ENCODE data around the gene PTPN3. TPM values are rescaled to one million over a fixed set of nuclear protein-coding genes. Genes with fewer than 3 reads are reported as not detected.

Gene PTPN3
- total RNA-seq, 1 experiment from 2014 or later = 10.4 TPM

DNA sequence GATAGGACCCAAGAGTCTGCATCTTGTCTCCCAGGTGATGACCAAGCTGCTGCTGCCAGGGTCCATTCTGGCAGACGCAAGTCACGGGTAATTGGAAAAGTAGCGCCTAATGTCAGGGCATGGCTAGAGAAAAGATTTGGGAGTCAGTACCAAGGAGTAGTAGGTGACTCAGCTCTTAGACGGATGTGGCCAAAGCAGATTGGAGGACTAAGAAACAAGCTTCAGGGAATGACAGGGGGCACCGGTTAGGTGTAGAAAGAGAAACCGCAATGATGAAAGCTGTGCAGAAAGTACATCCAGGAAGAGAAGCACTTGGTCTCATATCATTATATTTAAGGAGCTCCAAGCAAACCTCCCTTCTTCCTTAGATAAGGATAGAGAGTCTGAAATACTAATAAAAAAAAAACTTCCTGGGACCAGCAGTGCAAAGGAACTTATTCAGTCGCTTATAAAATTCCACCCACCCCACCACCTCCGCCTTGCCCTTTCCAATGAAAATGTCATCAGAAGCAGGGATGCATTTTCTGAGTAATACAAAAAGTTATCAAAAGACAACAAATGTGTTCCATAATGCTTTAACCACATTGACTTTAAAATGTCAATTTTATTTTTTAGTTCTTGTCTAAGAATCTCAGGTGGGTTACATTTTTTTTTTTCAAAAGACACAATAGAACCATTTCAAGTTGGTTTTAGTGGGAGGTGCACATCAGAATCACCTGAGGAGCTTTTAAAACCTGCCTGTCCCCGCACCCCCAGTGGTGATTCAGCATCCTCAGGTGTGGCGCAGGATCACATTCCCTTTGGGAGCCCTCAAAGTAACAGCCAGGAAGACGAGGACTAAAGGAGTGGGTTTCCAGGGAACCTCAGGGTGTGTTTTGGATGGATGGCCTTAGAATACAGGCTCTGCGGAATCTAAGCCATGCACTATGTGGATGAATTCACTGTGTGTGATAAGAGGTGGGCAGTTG lies 31.2 kb downstream of the PTPN3 start:
- ChIA-PET CTCF (interaction anchor here (0.7 kb wide), 1 partner anchor 26 kb away, joined by 3 read pairs; no protein-coding TSS in a partner anchor), POLR2A (interaction anchor here (0.6 kb wide), 1 partner anchor 65 kb away, joined by 3 read pairs; no protein-coding TSS in a partner anchor)
- H3K4me3 ChIP-seq (ENCODE audit: low read depth in 2 of 2, low read length in 2 of 2) = no peak overlapping the region
- H3K27me3 ChIP-seq (ENCODE audit: control insufficient read depth, insufficient read depth, low read length) = no peaks in the 10 kb centered on the region
- no peak overlapping the region for H3K27ac ChIP-seq (ENCODE audit: low read length)
- TF ChIP-seq, protein P1, sequence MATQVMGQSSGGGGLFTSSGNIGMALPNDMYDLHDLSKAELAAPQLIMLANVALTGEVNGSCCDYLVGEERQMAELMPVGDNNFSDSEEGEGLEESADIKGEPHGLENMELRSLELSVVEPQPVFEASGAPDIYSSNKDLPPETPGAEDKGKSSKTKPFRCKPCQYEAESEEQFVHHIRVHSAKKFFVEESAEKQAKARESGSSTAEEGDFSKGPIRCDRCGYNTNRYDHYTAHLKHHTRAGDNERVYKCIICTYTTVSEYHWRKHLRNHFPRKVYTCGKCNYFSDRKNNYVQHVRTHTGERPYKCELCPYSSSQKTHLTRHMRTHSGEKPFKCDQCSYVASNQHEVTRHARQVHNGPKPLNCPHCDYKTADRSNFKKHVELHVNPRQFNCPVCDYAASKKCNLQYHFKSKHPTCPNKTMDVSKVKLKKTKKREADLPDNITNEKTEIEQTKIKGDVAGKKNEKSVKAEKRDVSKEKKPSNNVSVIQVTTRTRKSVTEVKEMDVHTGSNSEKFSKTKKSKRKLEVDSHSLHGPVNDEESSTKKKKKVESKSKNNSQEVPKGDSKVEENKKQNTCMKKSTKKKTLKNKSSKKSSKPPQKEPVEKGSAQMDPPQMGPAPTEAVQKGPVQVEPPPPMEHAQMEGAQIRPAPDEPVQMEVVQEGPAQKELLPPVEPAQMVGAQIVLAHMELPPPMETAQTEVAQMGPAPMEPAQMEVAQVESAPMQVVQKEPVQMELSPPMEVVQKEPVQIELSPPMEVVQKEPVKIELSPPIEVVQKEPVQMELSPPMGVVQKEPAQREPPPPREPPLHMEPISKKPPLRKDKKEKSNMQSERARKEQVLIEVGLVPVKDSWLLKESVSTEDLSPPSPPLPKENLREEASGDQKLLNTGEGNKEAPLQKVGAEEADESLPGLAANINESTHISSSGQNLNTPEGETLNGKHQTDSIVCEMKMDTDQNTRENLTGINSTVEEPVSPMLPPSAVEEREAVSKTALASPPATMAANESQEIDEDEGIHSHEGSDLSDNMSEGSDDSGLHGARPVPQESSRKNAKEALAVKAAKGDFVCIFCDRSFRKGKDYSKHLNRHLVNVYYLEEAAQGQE (IDR thresholded peaks at IDR 0.05; ENCODE audit: insufficient read depth in 1 of 2, low read depth in 2 of 2, low read length in 1 of 2) = no peak
- no peak for TF ChIP-seq TCF7L2 (IDR thresholded peaks at IDR 0.05; ENCODE audit: low read depth, low read length)
- no peak for TF ChIP-seq POLR2AphosphoS5 (IDR thresholded peaks at IDR 0.05; ENCODE audit: low read depth, low read length)
- TF ChIP-seq, protein P2, sequence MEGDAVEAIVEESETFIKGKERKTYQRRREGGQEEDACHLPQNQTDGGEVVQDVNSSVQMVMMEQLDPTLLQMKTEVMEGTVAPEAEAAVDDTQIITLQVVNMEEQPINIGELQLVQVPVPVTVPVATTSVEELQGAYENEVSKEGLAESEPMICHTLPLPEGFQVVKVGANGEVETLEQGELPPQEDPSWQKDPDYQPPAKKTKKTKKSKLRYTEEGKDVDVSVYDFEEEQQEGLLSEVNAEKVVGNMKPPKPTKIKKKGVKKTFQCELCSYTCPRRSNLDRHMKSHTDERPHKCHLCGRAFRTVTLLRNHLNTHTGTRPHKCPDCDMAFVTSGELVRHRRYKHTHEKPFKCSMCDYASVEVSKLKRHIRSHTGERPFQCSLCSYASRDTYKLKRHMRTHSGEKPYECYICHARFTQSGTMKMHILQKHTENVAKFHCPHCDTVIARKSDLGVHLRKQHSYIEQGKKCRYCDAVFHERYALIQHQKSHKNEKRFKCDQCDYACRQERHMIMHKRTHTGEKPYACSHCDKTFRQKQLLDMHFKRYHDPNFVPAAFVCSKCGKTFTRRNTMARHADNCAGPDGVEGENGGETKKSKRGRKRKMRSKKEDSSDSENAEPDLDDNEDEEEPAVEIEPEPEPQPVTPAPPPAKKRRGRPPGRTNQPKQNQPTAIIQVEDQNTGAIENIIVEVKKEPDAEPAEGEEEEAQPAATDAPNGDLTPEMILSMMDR (IDR thresholded peaks at IDR 0.05) = no peak
- no peak for TF ChIP-seq SIN3A (IDR thresholded peaks at IDR 0.05; ENCODE audit: borderline replicate concordance, insufficient read depth, low read depth, low read length)
- intact Hi-C loops (cut with micrococcal nuclease; ENCODE audit: unreplicated experiment) = no loop called here
- no peak for ATAC-seq
- H3K9me3 ChIP-seq (ENCODE audit: control insufficient read depth, insufficient read depth, low read depth, low read length) = no peaks in the 10 kb centered on the region
- in situ Hi-C loops (cut with HindIII; ENCODE audit: low pct_unique_long_range_greater_than_20kb, low sequenced_read_pairs) = no loop called here
- DNase-seq (ENCODE audit: low read depth, low spot score) = no peak
- no TSS peak for BruUV-seq (replicated peaks)
- H3K4me1 ChIP-seq (ENCODE audit: control insufficient read depth, insufficient read depth, low read length) = peaks cover 13% of the 10 kb centered on the region
- H3K36me3 ChIP-seq (ENCODE audit: control insufficient read depth, insufficient read depth, low read length) = no peaks in the 10 kb centered on the region

DNA sequence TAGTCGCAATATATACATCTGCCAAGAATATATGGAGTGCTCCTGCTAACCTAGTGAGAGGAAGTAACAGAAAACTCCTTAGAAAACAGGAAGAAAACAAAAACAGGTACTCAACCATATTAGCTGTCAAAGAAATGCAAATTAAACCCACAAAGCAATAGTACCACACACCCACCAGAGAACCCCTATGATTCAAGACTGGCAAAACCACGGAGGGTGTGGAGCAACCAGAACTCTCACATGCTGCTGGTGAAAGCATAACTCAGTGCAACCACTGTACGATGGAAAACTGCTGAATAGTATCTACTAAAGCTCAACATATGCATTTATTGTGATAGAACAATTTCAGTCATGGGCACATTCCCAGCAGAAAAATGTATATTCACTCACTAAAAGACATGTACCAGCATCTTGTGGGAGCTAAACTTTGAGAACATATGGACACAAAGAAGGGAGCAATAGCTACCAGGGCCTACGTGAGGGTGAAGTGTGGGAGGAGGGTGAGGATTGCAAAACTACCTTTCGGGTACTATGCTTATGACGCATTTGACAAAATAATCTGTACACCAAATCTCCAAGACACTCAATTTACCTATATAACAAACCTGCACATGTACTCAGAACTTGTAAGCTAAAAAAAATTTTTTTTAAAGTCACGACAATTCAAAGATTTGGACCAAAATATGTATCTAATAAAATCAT lies 34.0 kb downstream of the PTPN3 start:
- no peak for ATAC-seq
- POLR2A ChIA-PET = no interaction called here
- no peaks in the 10 kb centered on the region for H3K9me3 ChIP-seq (ENCODE audit: control insufficient read depth, insufficient read depth, low read depth, low read length)
- in situ Hi-C loops (cut with HindIII; ENCODE audit: low pct_unique_long_range_greater_than_20kb, low sequenced_read_pairs) (no loop called here), intact Hi-C loops (cut with micrococcal nuclease; ENCODE audit: unreplicated experiment) (no loop called here)
- CTCF ChIA-PET = no interaction called here
- no peaks in the 10 kb centered on the region for H3K27me3 ChIP-seq (ENCODE audit: control insufficient read depth, insufficient read depth, low read length)
- H3K36me3 ChIP-seq (ENCODE audit: control insufficient read depth, insufficient read depth, low read length) = no peaks in the 10 kb centered on the region
- BruUV-seq (replicated peaks) = no TSS peak
- DNase-seq (ENCODE audit: low read depth, low spot score) = no peak
- H3K4me1 ChIP-seq (ENCODE audit: control insufficient read depth, insufficient read depth, low read length) = no peaks in the 10 kb centered on the region; the same call in 1 of the 2 replicates
- no peak overlapping the region for H3K27ac ChIP-seq (ENCODE audit: low read length)
- TF ChIP-seq POLR2AphosphoS5 (IDR thresholded peaks at IDR 0.05; ENCODE audit: low read depth, low read length) = no peak
- TF ChIP-seq, protein P1 (IDR thresholded peaks at IDR 0.05; ENCODE audit: insufficient read depth in 1 of 2, low read depth in 2 of 2, low read length in 1 of 2) = no peak
- no peak for TF ChIP-seq SIN3A (IDR thresholded peaks at IDR 0.05; ENCODE audit: borderline replicate concordance, insufficient read depth, low read depth, low read length)
- TF ChIP-seq TCF7L2 (IDR thresholded peaks at IDR 0.05; ENCODE audit: low read depth, low read length) = no peak
- TF ChIP-seq, protein P2 (IDR thresholded peaks at IDR 0.05) = no peak
- H3K4me3 ChIP-seq (ENCODE audit: low read depth in 2 of 2, low read length in 2 of 2) = no peak overlapping the region
